ENCODE data around the gene FREM2. TPM values are rescaled to one million over a fixed set of nuclear protein-coding genes. Genes with fewer than 3 reads are reported as not detected.

FREM2 gene
- total and polyA plus RNA-seq, 2 donors (not counting 3 experiments of a cell fraction or from before 2014, with no cell fraction given), result under 0.01 TPM; not detected in 1

GRCh38 chr13:38733146-38733545 lies 46.3 kb downstream of the FREM2 start:
- CTCF ChIA-PET, result interaction anchor here (1.5 kb wide), 1 partner anchor 10 kb away, joined by 4 read pairs; no protein-coding TSS in a partner anchor
- Histone ChIP-seq H3K27me3 (ENCODE audit: control insufficient read depth in 2 of 2, insufficient read depth in 2 of 2, low read length in 2 of 2) (no peaks in the 10 kb centered on the region), H2AFZ (ENCODE audit: low read depth, low read length) (no peak overlapping the region), H3K4me3 (replicated peaks in 1 of 3; ENCODE audit: insufficient read depth in 1 of 3, low read depth in 1 of 3, low read length in 3 of 3) (no peak overlapping the region), H3K9me1 (replicated peaks; ENCODE audit: control insufficient read depth, extremely low read depth, insufficient read depth, low read length) (no peaks in the 10 kb centered on the region), H3K36me3 (ENCODE audit: control insufficient read depth in 2 of 2, extremely low read depth in 1 of 2, insufficient read depth in 2 of 2, low read length in 2 of 2) (no peaks in the 10 kb centered on the region), H3K4me2 (ENCODE audit: insufficient read depth, low read length) (no peak overlapping the region), H3K9ac (replicated peaks; ENCODE audit: extremely low read depth, insufficient read depth, low read length) (no peak overlapping the region), H3K9me3 (replicated peaks; ENCODE audit: control insufficient read depth, insufficient read depth, low read length) (no peaks in the 10 kb centered on the region), H3K27ac (ENCODE audit: insufficient read depth, low read depth, low read length) (no peak overlapping the region), H3K4me1 (ENCODE audit: control insufficient read depth, extremely low read depth, insufficient read depth, low read length) (no peaks in the 10 kb centered on the region), H4K20me1 (replicated peaks; ENCODE audit: control insufficient read depth, extremely low read depth, insufficient read depth, low read length) (no peaks in the 10 kb centered on the region), H3K79me2 (ENCODE audit: control insufficient read depth, insufficient read depth, low read length) (no peaks in the 10 kb centered on the region)
- TF ChIP-seq GATA2 (IDR thresholded peaks at IDR 0.05; ENCODE audit: insufficient read depth, insufficient read length, low read depth, low read length) (no peak), POLR2AphosphoS5 (IDR thresholded peaks at IDR 0.05; ENCODE audit: insufficient read depth, low read depth, low read length) (no peak), MYC (IDR thresholded peaks at IDR 0.05; ENCODE audit: low read depth, low read length) (no peak), JUN (IDR thresholded peaks at IDR 0.05; ENCODE audit: borderline replicate concordance, insufficient read depth, insufficient read length, low read depth) (no peak), EZH2 (IDR thresholded peaks at IDR 0.05; ENCODE audit: borderline replicate concordance, low read depth, low read length, severe bottlenecking) (no peak), CTCF (IDR thresholded peaks at IDR 0.05; ENCODE audit: extremely low read depth in 1 of 2, insufficient read depth in 1 of 2, low read depth in 1 of 2, low read length in 2 of 2) (no peak), FOS (IDR thresholded peaks at IDR 0.05; ENCODE audit: borderline replicate concordance, insufficient read depth, low read length) (no peak), POLR2A (IDR thresholded peaks at IDR 0.05; ENCODE audit: low read depth, low read length) (no peak), MAX (IDR thresholded peaks at IDR 0.05; ENCODE audit: insufficient read depth, insufficient read length) (no peak)
- DNase-seq (ENCODE audit: low read depth, low spot score) (no peak), FAIRE-seq (no peak)
- intact Hi-C loops (cut with micrococcal nuclease) (no loop called here), dilution Hi-C loops (cut with MboI; ENCODE audit: extremely low pct_ligation_motif_present, low sequenced_read_pairs) (no loop called here)
- POLR2A ChIA-PET, result no interaction called here
- no TSS peak for BruUV-seq (replicated peaks)

Data from endothelial cell of umbilical vein (primary cell).